Measurements from ENCODE around the gene TSBP1. TPM values are rescaled to one million over a fixed set of nuclear protein-coding genes. Genes with fewer than 3 reads are reported as not detected.

Gene TSBP1
- total and polyA plus RNA-seq, 2 of the 8 experiments (the other 6 are each of a cell fraction or from before 2014, with no cell fraction given), result not detected

DNA sequence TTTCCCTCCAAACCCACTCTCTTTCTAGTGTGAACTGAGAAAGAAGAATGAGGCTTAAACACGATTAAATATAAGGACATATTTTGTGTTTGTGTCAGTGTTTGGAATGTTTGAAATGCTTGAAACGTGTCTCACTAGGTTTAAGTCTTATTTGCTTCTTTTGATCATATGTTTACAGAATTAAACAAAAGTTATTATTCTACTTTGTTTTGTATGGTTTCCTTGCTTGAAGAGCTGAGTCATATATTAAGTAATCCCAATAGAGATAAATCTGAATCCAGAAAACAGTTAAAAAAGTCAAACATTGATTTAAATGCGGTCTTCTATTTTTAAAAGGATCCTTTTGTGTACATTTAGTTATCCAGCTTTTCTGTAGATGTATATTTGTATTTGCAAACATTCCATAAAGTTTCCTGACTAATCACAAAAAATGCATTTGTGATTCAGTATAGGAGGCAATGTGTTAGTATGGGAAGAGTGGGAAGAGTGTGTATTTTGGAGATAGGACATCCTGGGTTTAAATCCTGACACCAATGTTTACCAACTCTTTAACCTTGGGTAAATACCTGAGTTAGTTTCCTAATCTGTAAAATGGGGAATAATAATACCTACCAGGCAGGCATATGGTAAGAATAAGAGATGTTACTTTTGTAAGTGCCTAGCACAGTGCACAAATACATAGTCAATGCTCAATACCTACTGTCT lies 72.9 kb downstream of the TSBP1 start:
- H2BK5ac ChIP-seq (ENCODE audit: low read depth, low read length), result no peak overlapping the region
- CTCF ChIA-PET (ENCODE audit: partially characterized antibody), result no interaction called here
- H4K20me1 ChIP-seq (replicated peaks in 1 of 2; ENCODE audit: control insufficient read depth in 1 of 2, insufficient read depth in 2 of 2, low read length in 2 of 2), result no peaks in the 10 kb centered on the region
- no peak overlapping the region for H3K23ac ChIP-seq (ENCODE audit: insufficient read length)
- H2BK12ac ChIP-seq (ENCODE audit: low read depth, low read length), result no peak overlapping the region
- no peak overlapping the region for H3K4ac ChIP-seq (replicated peaks; ENCODE audit: insufficient read length, low read depth, low read length)
- no peak overlapping the region for H2AK5ac ChIP-seq (ENCODE audit: low read depth, low read length)
- H2BK120ac ChIP-seq (replicated peaks; ENCODE audit: low read depth, low read length), result no peak overlapping the region
- no peaks in the 10 kb centered on the region for H3K23me2 ChIP-seq (ENCODE audit: low read depth, low read length)
- no peak overlapping the region for H3K4me2 ChIP-seq (ENCODE audit: insufficient read depth in 1 of 2, low read depth in 2 of 2, low read length in 2 of 2)
- DNase-seq (ENCODE audit: low read depth in 1 of 2, low spot score in 2 of 2), result no peak
- no peak overlapping the region for H3K14ac ChIP-seq (ENCODE audit: insufficient read length)
- no peak overlapping the region for H4K5ac ChIP-seq (ENCODE audit: insufficient read length, low read depth, low read length)
- peaks cover 0 to 4% (median 1%) of the 10 kb centered on the region in 4 experiments; a peak in 2 of 7 replicates for H3K4me1 ChIP-seq (replicated peaks in 1 of 4; ENCODE audit: control insufficient read depth in 3 of 4, insufficient read depth in 4 of 4, low read length in 3 of 4)
- no peaks in the 10 kb centered on the region for H3K36me3 ChIP-seq (ENCODE audit: control insufficient read depth in 2 of 4, insufficient read depth in 4 of 4, low read length in 3 of 4)
- no peak overlapping the region for H2BK20ac ChIP-seq (ENCODE audit: low read length)
- FAIRE-seq, result no peak
- WGBS, 2 experiments (ENCODE audit: extremely low coverage in 1 of 2, insufficient coverage in 1 of 2, insufficient read length in 1 of 2, insufficient replicate concordance in 2 of 2, low coverage in 1 of 2, low lambda C conversion rate in 2 of 2, missing lambda C conversion rate in 1 of 2), result 85% methylated on average over 3 of the region's 3 CpGs; no CpG with 5 or more reads in 1 of the 2 experiments
- no peak overlapping the region for H4K8ac ChIP-seq (ENCODE audit: extremely low read depth, insufficient read depth, low read length)
- H2BK15ac ChIP-seq (ENCODE audit: low read length), result no peak overlapping the region
- H3K18ac ChIP-seq (ENCODE audit: extremely low read depth, low read length), result no peak overlapping the region
- no peak overlapping the region for H3K27ac ChIP-seq (ENCODE audit: low read depth, low read length)
- H3K9ac ChIP-seq (replicated peaks in 1 of 4; ENCODE audit: extremely low read depth in 1 of 4, low read depth in 3 of 4, low read length in 3 of 4), result no peak overlapping the region
- POLR2A ChIA-PET (ENCODE audit: partially characterized antibody), result interaction anchor here (0.7 kb wide), 1 partner anchor 82 kb away, joined by 3 read pairs; no protein-coding TSS in a partner anchor
- no peaks in the 10 kb centered on the region for H3K27me3 ChIP-seq (replicated peaks in 1 of 4; ENCODE audit: control insufficient read depth in 3 of 4, extremely low read depth in 1 of 4, insufficient read depth in 3 of 4, low read length in 3 of 4)
- no peaks in the 10 kb centered on the region for H3K79me1 ChIP-seq (ENCODE audit: low read depth, low read length)
- H3K4me3 ChIP-seq (ENCODE audit: extremely low read depth in 1 of 4, insufficient read depth in 2 of 4, low read depth in 3 of 4, low read length in 4 of 4), result no peak overlapping the region
- no peak overlapping the region for H4K91ac ChIP-seq (replicated peaks; ENCODE audit: insufficient read length, low read length)
- no peak overlapping the region for H3K56ac ChIP-seq (replicated peaks; ENCODE audit: insufficient read length, low read depth, low read length)
- H3K9me3 ChIP-seq (ENCODE audit: insufficient read depth in 2 of 2, low read depth in 1 of 2, low read length in 1 of 2), result no peaks in the 10 kb centered on the region
- no peak overlapping the region for H2AFZ ChIP-seq (ENCODE audit: low read length)
- no peaks in the 10 kb centered on the region for H3K79me2 ChIP-seq (ENCODE audit: control insufficient read depth in 1 of 2, insufficient read depth in 2 of 2, low read length in 2 of 2)
- TF ChIP-seq CTBP2 (IDR thresholded peaks at IDR 0.05; ENCODE audit: borderline replicate concordance, insufficient read depth, insufficient read length, low read length), result no peak
- TF ChIP-seq SIX5 (IDR thresholded peaks at IDR 0.05; ENCODE audit: low read depth, low read length), result no peak
- no peak for TF ChIP-seq HDAC2 (IDR thresholded peaks at IDR 0.05; ENCODE audit: borderline replicate concordance in 1 of 2, low read depth in 2 of 2, low read length in 2 of 2)
- TF ChIP-seq ZNF274 (IDR thresholded peaks at IDR 0.05; ENCODE audit: borderline replicate concordance, extremely low read depth, low read length), result no peak
- no peak for TF ChIP-seq JUN (IDR thresholded peaks at IDR 0.05; ENCODE audit: low read depth, low read length)
